ENCODE data around the gene MSGN1.

GRCh38 chr2:17800219-17800618 lies 16.0 kb upstream of the MSGN1 start:
- TF ChIP-seq MYC (IDR thresholded peaks at IDR 0.05; ENCODE audit: low read depth, low read length) (no peak), EZH2 (IDR thresholded peaks at IDR 0.05; ENCODE audit: borderline replicate concordance, low read depth, low read length, severe bottlenecking) (no peak), CTCF (IDR thresholded peaks at IDR 0.05; ENCODE audit: extremely low read depth in 1 of 2, insufficient read depth in 1 of 2, low read depth in 1 of 2, low read length in 2 of 2) (no peak), MAX (IDR thresholded peaks at IDR 0.05; ENCODE audit: insufficient read depth, insufficient read length) (no peak), POLR2A (IDR thresholded peaks at IDR 0.05; ENCODE audit: low read depth, low read length) (no peak), GATA2 (IDR thresholded peaks at IDR 0.05; ENCODE audit: insufficient read depth, insufficient read length, low read depth, low read length) (no peak), POLR2AphosphoS5 (IDR thresholded peaks at IDR 0.05; ENCODE audit: insufficient read depth, low read depth, low read length) (no peak), FOS (IDR thresholded peaks at IDR 0.05; ENCODE audit: borderline replicate concordance, insufficient read depth, low read length) (no peak), JUN (IDR thresholded peaks at IDR 0.05; ENCODE audit: borderline replicate concordance, insufficient read depth, insufficient read length, low read depth) (no peak)
